ENCODE data around the gene REP15.

DNA sequence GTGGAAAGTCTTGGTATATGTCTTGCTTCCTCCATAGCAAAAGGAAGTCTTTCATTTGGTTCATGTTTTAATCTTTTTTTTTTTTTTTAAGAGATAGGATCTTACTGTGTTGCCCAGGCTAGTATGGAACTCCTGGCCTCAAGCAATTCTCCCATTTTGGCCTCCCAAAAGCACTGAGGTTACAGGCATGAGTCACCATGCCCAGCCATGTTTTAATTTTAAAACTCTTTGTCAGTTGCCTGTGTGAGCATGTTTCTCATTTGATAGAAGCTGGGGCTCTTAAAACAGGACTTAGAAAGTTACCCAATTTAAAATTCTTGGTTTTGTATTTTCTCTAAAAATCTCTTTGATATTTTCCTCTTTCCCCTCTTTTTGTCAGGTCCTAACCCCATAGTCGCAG lies 45.0 kb upstream of the REP15 start:
- TF ChIP-seq, protein P1, sequence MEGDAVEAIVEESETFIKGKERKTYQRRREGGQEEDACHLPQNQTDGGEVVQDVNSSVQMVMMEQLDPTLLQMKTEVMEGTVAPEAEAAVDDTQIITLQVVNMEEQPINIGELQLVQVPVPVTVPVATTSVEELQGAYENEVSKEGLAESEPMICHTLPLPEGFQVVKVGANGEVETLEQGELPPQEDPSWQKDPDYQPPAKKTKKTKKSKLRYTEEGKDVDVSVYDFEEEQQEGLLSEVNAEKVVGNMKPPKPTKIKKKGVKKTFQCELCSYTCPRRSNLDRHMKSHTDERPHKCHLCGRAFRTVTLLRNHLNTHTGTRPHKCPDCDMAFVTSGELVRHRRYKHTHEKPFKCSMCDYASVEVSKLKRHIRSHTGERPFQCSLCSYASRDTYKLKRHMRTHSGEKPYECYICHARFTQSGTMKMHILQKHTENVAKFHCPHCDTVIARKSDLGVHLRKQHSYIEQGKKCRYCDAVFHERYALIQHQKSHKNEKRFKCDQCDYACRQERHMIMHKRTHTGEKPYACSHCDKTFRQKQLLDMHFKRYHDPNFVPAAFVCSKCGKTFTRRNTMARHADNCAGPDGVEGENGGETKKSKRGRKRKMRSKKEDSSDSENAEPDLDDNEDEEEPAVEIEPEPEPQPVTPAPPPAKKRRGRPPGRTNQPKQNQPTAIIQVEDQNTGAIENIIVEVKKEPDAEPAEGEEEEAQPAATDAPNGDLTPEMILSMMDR (IDR thresholded peaks at IDR 0.05), result no peak
- no peak for TF ChIP-seq POLR2A (IDR thresholded peaks at IDR 0.05)
- no peak for TF ChIP-seq EP300 (IDR thresholded peaks at IDR 0.05)
